Measurements from ENCODE around the gene GALK1.

DNA sequence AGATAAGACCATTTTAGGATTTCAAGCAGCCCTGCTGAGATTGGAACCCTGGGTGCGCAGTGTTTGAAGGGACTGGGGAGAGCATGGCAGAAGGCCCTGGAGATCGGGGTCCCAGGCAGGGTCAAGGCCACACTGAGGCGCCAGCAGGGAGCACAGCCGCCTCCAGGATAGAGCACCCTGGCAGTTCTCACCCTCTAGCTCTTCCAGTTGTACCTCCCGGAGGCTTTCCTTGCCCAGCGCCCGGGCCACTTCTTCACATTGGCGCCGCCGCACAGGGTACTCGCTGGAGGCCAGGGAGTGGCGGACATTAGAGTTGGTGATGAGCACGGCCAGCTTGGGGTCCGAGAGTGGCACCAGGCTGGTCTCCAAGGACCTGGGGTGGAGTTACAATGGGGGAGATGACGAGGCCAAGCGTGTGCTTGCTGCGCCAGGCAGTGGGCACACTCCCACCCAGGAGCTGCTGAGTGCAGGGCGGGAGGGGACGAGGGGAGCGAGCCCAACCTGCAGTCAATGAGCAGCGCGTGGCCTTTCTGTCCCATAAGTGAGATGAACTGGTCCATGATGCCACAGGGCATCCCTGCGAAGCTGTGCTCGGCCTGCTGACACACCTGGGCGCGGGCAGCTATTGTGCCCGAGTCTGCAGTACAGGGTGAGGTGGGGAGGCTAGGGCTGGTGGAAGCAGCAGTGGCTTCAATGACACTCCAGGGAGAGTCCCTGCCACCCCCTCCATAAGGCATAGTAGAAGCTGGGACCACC lies 2.3 kb downstream of the GALK1 start:
- TF ChIP-seq, protein P1, sequence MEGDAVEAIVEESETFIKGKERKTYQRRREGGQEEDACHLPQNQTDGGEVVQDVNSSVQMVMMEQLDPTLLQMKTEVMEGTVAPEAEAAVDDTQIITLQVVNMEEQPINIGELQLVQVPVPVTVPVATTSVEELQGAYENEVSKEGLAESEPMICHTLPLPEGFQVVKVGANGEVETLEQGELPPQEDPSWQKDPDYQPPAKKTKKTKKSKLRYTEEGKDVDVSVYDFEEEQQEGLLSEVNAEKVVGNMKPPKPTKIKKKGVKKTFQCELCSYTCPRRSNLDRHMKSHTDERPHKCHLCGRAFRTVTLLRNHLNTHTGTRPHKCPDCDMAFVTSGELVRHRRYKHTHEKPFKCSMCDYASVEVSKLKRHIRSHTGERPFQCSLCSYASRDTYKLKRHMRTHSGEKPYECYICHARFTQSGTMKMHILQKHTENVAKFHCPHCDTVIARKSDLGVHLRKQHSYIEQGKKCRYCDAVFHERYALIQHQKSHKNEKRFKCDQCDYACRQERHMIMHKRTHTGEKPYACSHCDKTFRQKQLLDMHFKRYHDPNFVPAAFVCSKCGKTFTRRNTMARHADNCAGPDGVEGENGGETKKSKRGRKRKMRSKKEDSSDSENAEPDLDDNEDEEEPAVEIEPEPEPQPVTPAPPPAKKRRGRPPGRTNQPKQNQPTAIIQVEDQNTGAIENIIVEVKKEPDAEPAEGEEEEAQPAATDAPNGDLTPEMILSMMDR (IDR thresholded peaks at IDR 0.05; ENCODE audit: low read depth, low read length, poor library complexity, severe bottlenecking): no peak
- TF ChIP-seq EZH2phosphoT487 (IDR thresholded peaks at IDR 0.05; ENCODE audit: borderline replicate concordance, low read length): no peak

Measured in DOHH2 (cell line).